Epithelial cell of esophagus (primary cell): ENCODE results near the gene DOCK4.

Source experiments
- DNase-seq: peaks from one replicate; pipeline ENCODE4 v3.0.0; 2010; ENCODE audit warnings: low read depth
- H3K4me3 ChIP-seq: 2 replicates; pipeline ENCODE4 v1.5.1; 2011; ENCODE audit warnings: mild to moderate bottlenecking, low read length, control low read depth
- CTCF ChIP-seq: IDR thresholded peaks from 2 replicates; pipeline ENCODE4 v1.5.1; 2011; ENCODE audit warnings: low read depth, mild to moderate bottlenecking, low read length, control low read depth, inconsistent platforms; ENCODE audit not compliant: insufficient read depth; ENCODE audit errors: missing control alignments

The DOCK4 gene

DNA sequence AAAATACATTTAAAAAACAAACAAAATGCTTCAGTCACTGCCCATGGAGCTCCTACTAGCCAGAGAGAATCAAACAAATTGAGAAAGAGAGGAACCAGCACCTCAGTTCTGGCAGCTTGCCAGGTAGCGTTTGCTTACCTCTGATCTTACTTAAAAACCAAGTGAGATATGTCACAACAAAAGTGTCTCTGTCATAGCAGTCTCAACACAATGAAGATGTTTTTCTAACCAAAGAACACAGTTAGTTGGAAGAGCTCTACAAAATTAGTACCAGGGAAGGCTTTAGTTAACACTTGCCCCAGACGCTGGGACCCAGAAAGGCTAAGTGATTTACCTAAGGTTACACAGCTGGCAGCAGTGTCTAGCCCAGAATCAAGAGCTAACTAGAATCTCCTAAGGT lies 3.4 kb downstream of the DOCK4 start:
- peak; percentile 49 for DNase-seq
- no peak for TF ChIP-seq CTCF

DNA sequence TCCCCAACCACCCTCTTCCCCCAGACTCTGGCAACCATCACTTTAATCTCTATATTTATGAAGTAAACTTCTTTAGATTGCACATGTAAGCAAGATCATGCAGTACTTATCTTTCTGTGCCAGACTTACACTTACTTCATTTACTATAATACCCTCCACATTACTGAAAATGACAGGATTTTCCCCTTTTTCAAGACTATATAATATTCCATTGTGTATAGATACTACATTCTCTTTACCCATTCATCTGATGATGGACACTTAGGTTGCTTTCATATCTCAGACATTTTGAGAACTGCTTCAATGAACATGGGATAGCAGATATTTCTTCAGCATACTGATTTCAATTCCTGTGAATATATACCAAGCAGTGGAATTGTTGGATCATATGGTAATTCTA lies 4.4 kb downstream of the DOCK4 start:
- DNase-seq: no peak
- no peak overlapping the region for H3K4me3 ChIP-seq
- no peak for TF ChIP-seq CTCF

More for the DNA sequence above, 3.4 kb downstream of the DOCK4 start:
- no peak overlapping the region for H3K4me3 ChIP-seq

GRCh38 chr7:112201411-112201810 lies 4.8 kb downstream of the DOCK4 start:
- no peak overlapping the region for H3K4me3 ChIP-seq
- DNase-seq: peak; percentile 86

DNA sequence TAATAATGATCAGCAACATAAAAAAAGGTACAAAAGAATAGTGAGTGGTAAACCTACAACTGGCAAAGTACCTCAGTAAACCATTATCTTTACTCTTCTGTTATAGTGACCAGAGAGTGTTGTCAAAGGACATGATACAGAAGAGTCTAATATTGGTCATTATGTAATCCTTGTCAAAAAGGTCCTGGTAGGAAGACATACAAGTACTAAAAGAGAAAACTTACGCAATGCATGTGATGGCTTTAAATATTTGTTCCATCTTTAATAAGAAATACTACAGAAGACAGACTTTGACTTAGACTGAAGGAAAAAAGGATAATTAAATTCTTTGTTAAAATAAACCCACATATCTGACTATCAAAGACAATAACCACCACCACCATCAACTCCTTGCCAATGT lies 6.5 kb downstream of the DOCK4 start:
- no peak overlapping the region for H3K4me3 ChIP-seq
- no peak for TF ChIP-seq CTCF
- no peak for DNase-seq

More at GRCh38 chr7:112201411-112201810, 4.8 kb downstream of the DOCK4 start:
- no peak for TF ChIP-seq CTCF

DNA sequence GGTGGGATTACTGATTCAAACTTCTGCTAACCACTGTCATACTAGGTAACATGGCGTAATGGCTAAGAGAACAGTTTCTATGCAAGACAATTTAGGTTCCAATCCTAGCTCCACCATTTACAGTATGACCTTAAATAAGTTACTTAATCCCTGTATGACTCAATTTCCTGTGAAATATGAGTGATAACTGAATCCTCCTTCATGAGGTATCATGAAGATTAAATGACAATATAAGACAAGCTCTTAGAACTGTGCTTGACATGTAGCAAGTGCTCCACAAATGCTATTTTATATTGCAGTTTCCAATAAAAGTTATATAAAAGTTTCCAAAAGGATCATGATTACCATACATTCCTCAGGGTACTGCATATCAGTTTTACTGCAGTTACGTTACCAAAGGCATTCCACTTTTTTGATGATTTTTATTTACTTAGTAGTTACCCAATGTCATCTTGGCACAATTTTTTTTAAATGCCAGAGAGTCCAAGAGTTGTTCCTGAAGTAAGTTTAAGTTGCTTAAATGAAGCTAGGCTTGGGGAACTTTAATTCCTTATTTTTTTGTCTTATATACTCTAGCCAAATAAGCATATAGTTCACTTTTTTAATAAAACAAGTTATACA lies 7.1 kb downstream of the DOCK4 start:
- no peak overlapping the region for H3K4me3 ChIP-seq
- no peak for TF ChIP-seq CTCF
- peak; percentile 79 for DNase-seq

GRCh38 chr7:112197322-112197721 lies 8.9 kb downstream of the DOCK4 start:
- H3K4me3 ChIP-seq: no peak overlapping the region
- TF ChIP-seq CTCF: no peak
- no peak for DNase-seq

- H3K4me3 ChIP-seq: no peak overlapping the region
- no peak for DNase-seq
- no peak for TF ChIP-seq CTCF
Observed at GRCh38 chr7:112195717-112196116, 10.5 kb downstream of the DOCK4 start.
